Right lobe of liver (tissue), 6 donors: ENCODE data around the gene PLXNA4. TPM values are rescaled to one million over a fixed set of nuclear protein-coding genes. Genes with fewer than 3 reads are reported as not detected.

ENCODE experiments used
- ATAC-seq, 4 donors: fragments of 200-7000 bp; cut with Tn5 transposase; one replicate each; pipeline ENCODE4 v1.9.1; 2020; ENCODE audit warnings: mild to moderate bottlenecking in 4 of 4, moderate library complexity in 4 of 4
- DNase-seq, 3 donors: peaks; one replicate each; pipeline ENCODE4 v3.0.0-alpha.2; 2020
- H3K27ac ChIP-seq, 3 donors: fragments of 200-600 bp; one replicate each; pipeline ENCODE4 v1.8.0; 2022
- H3K27me3 ChIP-seq, 2 donors: fragments of 200-600 bp; one replicate each; pipeline ENCODE4 v1.8.0; 2022
- H3K36me3 ChIP-seq, 4 donors: fragments of 200-600 bp; sonication (generic) in 1 of 4; one replicate each; pipeline versions ENCODE4 v1.5.1 to v1.8.0; 2017 to 2022; ENCODE audit warnings: control low read depth in 1 of 4
- H3K4me1 ChIP-seq, 4 donors: fragments of 200-600 bp; sonication (generic) in 1 of 4; one replicate each; pipeline versions ENCODE4 v1.5.1 to v1.8.0; 2017 to 2022; ENCODE audit warnings: control low read depth in 1 of 4
- H3K4me3 ChIP-seq, 3 donors: fragments of 200-600 bp; one replicate each; pipeline ENCODE4 v1.8.0; 2022
- H3K9me3 ChIP-seq, 4 donors: fragments of 200-600 bp; sonication (generic) in 1 of 4; one replicate each; pipeline versions ENCODE4 v1.5.1 to v1.8.0; 2017 to 2022; ENCODE audit warnings: control low read depth in 1 of 4
- POLR2A ChIP-seq: fragments of 450-650 bp; IDR thresholded peaks from one replicate; pipeline ENCODE4 v1.6.1; 2017; ENCODE audit warnings: antibody characterized with exemption, mild to moderate bottlenecking
- WGBS: methylation state at CpG from one replicate; pipeline ENCODE4 v1.1.6; 2018; ENCODE audit warnings: low coverage, low lambda C conversion rate; ENCODE audit not compliant: insufficient coverage; ENCODE audit errors: missing lambda C conversion rate; 5-methylcytosine and 5-hydroxymethylcytosine counted together
- intact Hi-C, 2 donors: fragments of 100-400 bp; cut with DNase I; formaldehyde crosslinking; loops; one replicate each; pipeline versions ENCODE4 v1.11.2 to v1.14.1; 2022
- total RNA-seq, 6 experiments: library from RNA; depleted of rRNA in 2 of 6; stranded (reverse); fragments of >200 nt in 2 of 6; fragmentation: NEBNext Ultra II Directional in 3 of 6; extraction: Animal tissue kit (Norgen Biotek cat#: 25700) in 3 of 6; gene quantifications; one replicate each; pipeline versions ENCODE4 v1.1.0 to v1.2.4, GENCODE V29; 2016 to 2023
- TF ChIP-seq, protein P1 (sequence below), 4 donors: fragments of 200-600 bp in 3 of 4; fragments of 450-650 bp in 1 of 4; IDR thresholded peaks; one replicate each; pipeline versions ENCODE4 v1.5.1 to v1.8.0; 2016 to 2022; ENCODE audit warnings: antibody characterized with exemption in 4 of 4, mild to moderate bottlenecking in 2 of 4
- donor health status: DM: no; HTN: yes; CAD: no.
- donor health status: DM: no; HTN: no; CAD: no.
- donor health status: DM: no; HTN: no; CAD: no.
- donor health status: DM: no; HTN: yes; CAD: no.
- donor health status: DM: no; HTN: yes; CAD: no.

Gene PLXNA4
- total RNA-seq, 6 experiments from 2014 or later: 0.17 to 0.90 (median 0.30) TPM

- ATAC-seq (no peak), DNase-seq (no peak)
- Histone ChIP-seq H3K27me3 (no peaks in the 10 kb centered on the region), H3K4me3 (no peak overlapping the region), H3K36me3 (no peaks in the 10 kb centered on the region), H3K4me1 (peaks cover 0 to 6% (median 2%) of the 10 kb centered on the region in 4 donors), H3K27ac (no peak overlapping the region), H3K9me3 (no peaks in the 10 kb centered on the region)
- intact Hi-C loops: loop anchor here in 1 of 2 donors (10.0 kb wide), 1 partner anchor 72 kb away; no protein-coding TSS in a partner anchor
- TF ChIP-seq POLR2A: no peak
- TF ChIP-seq, protein P1, sequence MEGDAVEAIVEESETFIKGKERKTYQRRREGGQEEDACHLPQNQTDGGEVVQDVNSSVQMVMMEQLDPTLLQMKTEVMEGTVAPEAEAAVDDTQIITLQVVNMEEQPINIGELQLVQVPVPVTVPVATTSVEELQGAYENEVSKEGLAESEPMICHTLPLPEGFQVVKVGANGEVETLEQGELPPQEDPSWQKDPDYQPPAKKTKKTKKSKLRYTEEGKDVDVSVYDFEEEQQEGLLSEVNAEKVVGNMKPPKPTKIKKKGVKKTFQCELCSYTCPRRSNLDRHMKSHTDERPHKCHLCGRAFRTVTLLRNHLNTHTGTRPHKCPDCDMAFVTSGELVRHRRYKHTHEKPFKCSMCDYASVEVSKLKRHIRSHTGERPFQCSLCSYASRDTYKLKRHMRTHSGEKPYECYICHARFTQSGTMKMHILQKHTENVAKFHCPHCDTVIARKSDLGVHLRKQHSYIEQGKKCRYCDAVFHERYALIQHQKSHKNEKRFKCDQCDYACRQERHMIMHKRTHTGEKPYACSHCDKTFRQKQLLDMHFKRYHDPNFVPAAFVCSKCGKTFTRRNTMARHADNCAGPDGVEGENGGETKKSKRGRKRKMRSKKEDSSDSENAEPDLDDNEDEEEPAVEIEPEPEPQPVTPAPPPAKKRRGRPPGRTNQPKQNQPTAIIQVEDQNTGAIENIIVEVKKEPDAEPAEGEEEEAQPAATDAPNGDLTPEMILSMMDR (IDR thresholded peaks at IDR 0.05): no peak
- 35% methylated on average over 3 of the region's 3 CpGs for WGBS
Observed at GRCh38 chr7:132322970-132323369, 253.3 kb downstream of the PLXNA4 start.

GRCh38 chr7:132321387-132321786, 254.9 kb downstream of the PLXNA4 start:
- DNase-seq (no peak), ATAC-seq (no peak)
- TF ChIP-seq, protein P1 (IDR thresholded peaks at IDR 0.05): no peak
- H3K27me3 ChIP-seq: no peaks in the 10 kb centered on the region
- H3K27ac ChIP-seq: no peak overlapping the region
- intact Hi-C loops: loop anchor here in 1 of 2 donors (10.0 kb wide), 1 partner anchor 73 kb away; no protein-coding TSS in a partner anchor
- 31% methylated on average over 5 of the region's 6 CpGs for WGBS
- H3K36me3 ChIP-seq: no peaks in the 10 kb centered on the region
- H3K9me3 ChIP-seq: no peaks in the 10 kb centered on the region
- H3K4me1 ChIP-seq: peaks cover 0 to 6% (median 2%) of the 10 kb centered on the region in 4 donors
- H3K4me3 ChIP-seq: no peak overlapping the region

DNA sequence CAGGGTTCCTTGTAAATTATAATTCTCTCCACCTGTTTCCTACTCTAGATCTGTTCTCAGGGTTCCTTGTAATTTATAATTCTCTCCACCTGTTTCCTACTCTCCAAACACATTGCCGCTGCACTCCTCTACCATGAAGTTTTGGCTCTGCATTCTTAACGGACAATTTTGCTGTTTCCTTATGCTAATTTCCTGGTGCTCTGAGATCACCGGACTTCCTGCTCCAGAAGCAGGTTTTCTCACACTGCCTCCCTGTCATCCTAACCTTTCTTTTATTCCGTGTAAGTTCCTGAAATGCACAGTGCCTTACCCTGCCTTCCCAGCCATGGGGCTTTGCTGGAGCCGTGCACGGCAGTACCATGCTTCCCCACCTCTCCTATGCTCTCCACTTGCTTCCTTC, 256.8 kb downstream of the PLXNA4 start:
- Histone ChIP-seq H3K27me3 (no peaks in the 10 kb centered on the region), H3K4me3 (no peak overlapping the region), H3K36me3 (no peaks in the 10 kb centered on the region), H3K27ac (no peak overlapping the region), H3K4me1 (peaks cover 0 to 6% (median 2%) of the 10 kb centered on the region in 4 donors), H3K9me3 (no peaks in the 10 kb centered on the region)
- 34% methylated on average over 6 of the region's 6 CpGs for WGBS
- TF ChIP-seq POLR2A: no peak
- TF ChIP-seq, protein P1 (IDR thresholded peaks at IDR 0.05): no peak
- DNase-seq: no peak
- intact Hi-C loops: loop anchor here (5.0 kb wide), 1 partner anchor 258 kb away; the partner anchor contains the start of gene PLXNA4 (in 2 of the 2)
- no peak for ATAC-seq

DNA sequence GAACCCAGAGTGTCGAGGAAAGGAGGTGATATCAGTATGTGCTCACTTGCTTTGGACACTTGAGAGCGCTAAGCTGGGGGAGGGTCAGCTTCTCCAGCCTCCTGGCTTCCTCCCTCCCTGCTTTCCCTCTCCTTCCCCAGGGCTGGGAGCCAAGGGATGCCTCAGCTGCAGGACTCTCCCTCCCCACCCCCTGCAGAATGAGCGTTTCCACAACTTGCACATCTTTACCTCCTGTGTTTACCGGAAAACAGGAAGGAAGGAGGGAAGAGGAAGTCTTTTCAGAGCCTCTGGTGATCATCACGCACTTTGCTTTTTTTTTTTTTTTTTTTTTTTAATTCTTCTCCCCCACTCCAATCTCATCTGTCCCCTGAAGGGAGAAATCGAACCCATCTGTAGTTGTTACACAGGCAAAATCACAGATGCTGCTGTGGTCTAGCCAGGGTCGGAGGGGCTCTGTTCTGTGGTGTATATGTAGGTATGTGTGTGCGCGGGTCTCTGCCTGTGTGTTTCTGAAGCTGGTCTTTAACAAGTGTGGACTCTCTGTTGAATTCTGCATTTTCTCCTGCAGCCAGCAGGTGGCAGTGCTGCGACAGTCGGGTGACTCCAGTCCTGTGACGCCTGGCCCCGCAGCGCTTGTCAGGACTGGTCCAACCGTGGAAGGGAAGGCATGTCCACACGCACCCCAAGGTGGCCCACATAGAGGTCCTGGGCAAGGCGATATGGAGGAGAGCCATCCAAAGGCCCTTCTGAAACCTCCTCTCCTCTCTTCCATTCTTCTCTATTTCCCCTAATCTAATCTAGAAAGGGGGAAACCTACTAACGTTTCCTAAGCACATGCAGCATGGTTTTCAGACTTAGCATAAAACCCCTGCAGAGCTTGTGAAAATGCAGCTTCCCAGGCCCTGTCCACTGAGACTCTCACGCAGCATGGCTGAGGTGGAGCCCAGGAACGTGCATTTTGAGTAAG, 257.6 kb downstream of the PLXNA4 start:
- intact Hi-C loops: loop anchor here (5.0 kb wide), 1 partner anchor 259 kb away; the partner anchor contains the start of gene PLXNA4 (in 2 of the 2)
- H3K36me3 ChIP-seq: no peaks in the 10 kb centered on the region
- no peaks in the 10 kb centered on the region for H3K9me3 ChIP-seq
- ATAC-seq: peak; percentile 95 to 99 (median 97)
- H3K4me1 ChIP-seq: peaks cover 0 to 6% (median 2%) of the 10 kb centered on the region in 4 donors
- H3K4me3 ChIP-seq: no peak overlapping the region
- TF ChIP-seq, protein P1 (IDR thresholded peaks at IDR 0.05): peak; percentile 84 to 92 (median 86)
- TF ChIP-seq POLR2A: no peak
- H3K27me3 ChIP-seq: no peaks in the 10 kb centered on the region
- no peak overlapping the region for H3K27ac ChIP-seq
- 4% methylated on average over 9 of the region's 20 CpGs for WGBS
- peak; percentile 83 to 85 (median 83) for DNase-seq
